ENCODE measurements around the gene ZNF248. TPM values are rescaled to one million over a fixed set of nuclear protein-coding genes. Genes with fewer than 3 reads are reported as not detected.
"Not testable (repeated sequence)": the region's sequence is repeated elsewhere in the genome, so short reads cannot be mapped to it uniquely, and the experiment has no call there.

The ZNF248 gene
- polyA plus RNA-seq, 4 donors = 1.1 to 22.1 (median 3.4) TPM

DNA sequence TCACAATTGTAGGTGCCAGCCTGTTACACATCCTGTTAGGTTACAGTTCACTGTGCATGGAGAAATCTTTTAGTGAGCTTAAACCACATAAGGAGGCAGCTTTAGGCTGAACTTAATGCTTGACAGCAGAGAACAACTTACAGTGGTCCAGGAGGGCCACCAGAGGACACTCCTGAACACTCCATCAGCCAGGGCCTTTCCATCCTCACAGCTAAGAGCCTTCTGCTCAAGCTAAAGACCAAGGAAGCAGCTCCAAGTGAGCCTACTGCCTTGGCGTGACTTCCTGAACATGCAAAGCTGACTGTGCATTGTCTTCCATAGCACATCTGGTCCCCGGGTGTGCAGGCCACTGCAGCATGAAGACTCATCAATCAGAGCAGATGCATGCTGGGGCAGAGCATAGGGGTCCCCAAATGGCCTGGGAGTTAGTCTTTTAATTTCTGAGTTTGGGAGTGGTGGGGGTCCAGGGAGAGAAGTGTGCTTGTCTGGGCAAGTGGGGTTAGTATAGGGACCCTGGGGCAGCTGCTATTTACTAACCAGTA is 105.0 kb downstream of the ZNF248 start:
- H3K36me3 ChIP-seq (ENCODE audit: control insufficient read depth in 3 of 3, insufficient read depth in 2 of 3, low read depth in 1 of 3, low read length in 3 of 3) = no peaks in the 10 kb centered on the region
- peaks cover 0 to 46% of the 10 kb centered on the region in 2 donors for H3K9me3 ChIP-seq (ENCODE audit: control insufficient read depth in 2 of 2, insufficient read depth in 1 of 2, low read depth in 1 of 2, low read length in 1 of 2)
- H3K27me3 ChIP-seq (ENCODE audit: control insufficient read depth in 3 of 3, insufficient read depth in 3 of 3, low read length in 3 of 3) = no peaks in the 10 kb centered on the region
- no peak for DNase-seq
- no peak overlapping the region for H3K4me3 ChIP-seq (ENCODE audit: low read depth in 1 of 3, low read length in 3 of 3)
- FAIRE-seq = no peak
- 82 to 86% (median 85%) methylated on average over 2 of the region's 2 CpGs for WGBS, 3 donors
- H3K4me1 ChIP-seq (ENCODE audit: control insufficient read depth in 3 of 3, insufficient read depth in 2 of 3, low read depth in 1 of 3, low read length in 2 of 3) = no peaks in the 10 kb centered on the region
- H3K27ac ChIP-seq (ENCODE audit: low read depth in 1 of 3, low read length in 2 of 3) = no peak overlapping the region

DNA sequence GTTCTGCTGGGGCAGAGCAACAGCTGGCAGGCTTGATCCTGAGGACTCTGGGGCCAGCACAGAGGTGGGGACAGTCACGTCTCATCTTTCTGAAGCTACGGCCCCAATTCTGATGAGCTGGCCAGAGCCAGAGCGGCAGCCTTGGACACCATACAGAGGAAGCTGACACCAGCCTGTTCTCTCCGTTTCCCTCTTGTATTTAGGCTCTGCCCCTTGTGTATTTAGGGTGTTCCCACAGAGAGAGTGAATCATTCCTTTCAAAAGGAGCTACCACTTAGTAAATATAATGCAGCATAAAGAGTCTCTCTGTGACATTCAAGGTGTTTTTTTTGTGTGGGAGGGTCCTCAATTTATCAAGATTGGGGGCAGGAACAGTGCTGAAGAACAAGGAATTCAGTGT is 109.2 kb downstream of the ZNF248 start:
- Histone ChIP-seq H3K36me3 (ENCODE audit: control insufficient read depth in 3 of 3, insufficient read depth in 2 of 3, low read depth in 1 of 3, low read length in 3 of 3) (no peaks in the 10 kb centered on the region), H3K27ac (ENCODE audit: low read depth in 1 of 3, low read length in 2 of 3) (no peak overlapping the region), H3K27me3 (ENCODE audit: control insufficient read depth in 3 of 3, insufficient read depth in 3 of 3, low read length in 3 of 3) (no peaks in the 10 kb centered on the region), H3K4me1 (ENCODE audit: control insufficient read depth in 3 of 3, insufficient read depth in 2 of 3, low read depth in 1 of 3, low read length in 2 of 3) (no peaks in the 10 kb centered on the region), H3K4me3 (ENCODE audit: low read depth in 1 of 3, low read length in 3 of 3) (no peak overlapping the region), H3K9me3 (ENCODE audit: control insufficient read depth in 2 of 2, insufficient read depth in 1 of 2, low read depth in 1 of 2, low read length in 1 of 2) (peaks cover 0 to 39% of the 10 kb centered on the region in 2 donors)
- FAIRE-seq (no peak), DNase-seq (no peak)
- 63 to 71% (median 69%) methylated on average over 4 of the region's 4 CpGs for WGBS, 3 donors

DNA sequence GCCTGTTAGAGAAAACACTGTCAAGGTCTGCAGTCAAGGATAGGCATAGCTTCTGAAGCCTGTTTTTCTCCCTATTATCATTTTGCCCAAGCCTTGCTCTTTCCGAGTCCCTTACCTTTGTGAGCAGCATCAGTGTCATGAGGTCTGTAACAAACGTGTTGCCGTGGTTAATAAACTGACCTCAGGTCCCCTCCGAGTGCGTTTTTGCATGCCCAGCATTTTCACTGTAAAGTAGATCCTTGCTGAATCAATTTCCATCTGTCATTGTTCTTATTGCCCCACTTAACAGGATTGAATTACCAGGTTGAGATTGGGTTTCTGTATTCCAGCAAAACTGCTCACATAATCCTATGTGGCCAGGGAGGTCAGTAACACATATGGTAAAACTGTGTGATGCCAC is 110.3 kb downstream of the ZNF248 start:
- WGBS, 3 donors = 77 to 81% (median 80%) methylated on average over 5 of the region's 5 CpGs
- Histone ChIP-seq H3K27me3 (ENCODE audit: control insufficient read depth in 3 of 3, insufficient read depth in 3 of 3, low read length in 3 of 3) (no peaks in the 10 kb centered on the region), H3K9me3 (ENCODE audit: control insufficient read depth in 2 of 2, insufficient read depth in 1 of 2, low read depth in 1 of 2, low read length in 1 of 2) (peaks cover 0 to 31% of the 10 kb centered on the region in 2 donors), H3K4me3 (ENCODE audit: low read depth in 1 of 3, low read length in 3 of 3) (no peak overlapping the region), H3K4me1 (ENCODE audit: control insufficient read depth in 3 of 3, insufficient read depth in 2 of 3, low read depth in 1 of 3, low read length in 2 of 3) (no peaks in the 10 kb centered on the region), H3K36me3 (ENCODE audit: control insufficient read depth in 3 of 3, insufficient read depth in 2 of 3, low read depth in 1 of 3, low read length in 3 of 3) (no peaks in the 10 kb centered on the region), H3K27ac (ENCODE audit: low read depth in 1 of 3, low read length in 2 of 3) (no peak overlapping the region)
- FAIRE-seq = no peak
- no peak for DNase-seq

DNA sequence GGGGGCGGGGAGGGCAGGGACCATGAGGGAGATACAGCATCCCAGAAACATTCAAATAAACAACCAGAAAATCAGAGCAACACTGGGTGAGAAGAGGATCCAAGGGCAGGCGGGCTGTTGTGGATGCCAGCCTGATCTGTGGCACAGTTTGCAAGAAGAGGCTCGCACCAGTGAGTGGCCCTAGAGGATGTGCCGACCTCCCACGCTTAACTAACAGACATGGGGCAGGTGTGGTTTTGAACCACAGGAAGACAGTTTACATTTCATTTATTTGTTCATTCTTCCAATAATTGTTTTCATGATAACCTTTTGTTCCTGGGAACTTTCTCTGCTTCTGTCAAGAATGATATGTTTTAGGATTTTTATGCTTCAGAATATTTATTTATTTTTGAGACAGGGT is 115.6 kb downstream of the ZNF248 start:
- Histone ChIP-seq H3K9me3 (ENCODE audit: control insufficient read depth in 2 of 2, insufficient read depth in 1 of 2, low read depth in 1 of 2, low read length in 1 of 2) (peaks cover 0 to 50% of the 10 kb centered on the region in 2 donors), H3K27me3 (ENCODE audit: control insufficient read depth in 3 of 3, insufficient read depth in 3 of 3, low read length in 3 of 3) (no peaks in the 10 kb centered on the region), H3K4me3 (ENCODE audit: low read depth in 1 of 3, low read length in 3 of 3) (no peak overlapping the region), H3K27ac (ENCODE audit: low read depth in 1 of 3, low read length in 2 of 3) (no peak overlapping the region), H3K4me1 (ENCODE audit: control insufficient read depth in 3 of 3, insufficient read depth in 2 of 3, low read depth in 1 of 3, low read length in 2 of 3) (no peaks in the 10 kb centered on the region), H3K36me3 (ENCODE audit: control insufficient read depth in 3 of 3, insufficient read depth in 2 of 3, low read depth in 1 of 3, low read length in 3 of 3) (no peaks in the 10 kb centered on the region)
- FAIRE-seq (no peak), DNase-seq (no peak)
- 78 to 87% (median 80%) methylated on average over 5 of the region's 5 CpGs for WGBS, 3 donors

DNA sequence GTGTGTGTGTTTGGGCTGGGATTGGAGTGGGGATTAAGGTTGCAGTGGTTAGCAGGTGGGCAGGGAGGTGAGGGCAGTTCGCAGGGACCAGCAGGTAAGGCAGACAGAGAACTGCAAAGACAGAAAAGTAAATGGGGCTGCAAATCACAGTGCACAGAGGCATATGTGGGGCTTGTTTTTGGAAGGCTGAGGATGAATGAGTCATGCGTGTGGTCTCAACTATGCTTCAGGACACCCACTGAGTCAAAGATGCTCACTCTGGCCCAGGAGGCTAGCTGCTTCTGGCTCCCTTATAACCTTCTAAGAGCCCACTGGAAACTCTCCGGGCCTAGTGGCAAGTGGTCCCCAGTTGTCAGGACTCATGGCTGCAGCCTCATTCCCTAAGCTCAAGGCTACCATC is 118.2 kb downstream of the ZNF248 start:
- H3K36me3 ChIP-seq (ENCODE audit: control insufficient read depth in 3 of 3, insufficient read depth in 2 of 3, low read depth in 1 of 3, low read length in 3 of 3) = no peaks in the 10 kb centered on the region
- no peak overlapping the region for H3K4me3 ChIP-seq (ENCODE audit: low read depth in 1 of 3, low read length in 3 of 3)
- 79 to 87% (median 84%) methylated on average over 3 of the region's 3 CpGs for WGBS, 3 donors
- H3K27me3 ChIP-seq (ENCODE audit: control insufficient read depth in 3 of 3, insufficient read depth in 3 of 3, low read length in 3 of 3) = no peaks in the 10 kb centered on the region
- H3K4me1 ChIP-seq (ENCODE audit: control insufficient read depth in 3 of 3, insufficient read depth in 2 of 3, low read depth in 1 of 3, low read length in 2 of 3) = no peaks in the 10 kb centered on the region
- H3K9me3 ChIP-seq (ENCODE audit: control insufficient read depth in 2 of 2, insufficient read depth in 1 of 2, low read depth in 1 of 2, low read length in 1 of 2) = peaks cover 0 to 58% of the 10 kb centered on the region in 2 donors
- DNase-seq (no peak), FAIRE-seq (no peak)
- H3K27ac ChIP-seq (ENCODE audit: low read depth in 1 of 3, low read length in 2 of 3) = no peak overlapping the region

DNA sequence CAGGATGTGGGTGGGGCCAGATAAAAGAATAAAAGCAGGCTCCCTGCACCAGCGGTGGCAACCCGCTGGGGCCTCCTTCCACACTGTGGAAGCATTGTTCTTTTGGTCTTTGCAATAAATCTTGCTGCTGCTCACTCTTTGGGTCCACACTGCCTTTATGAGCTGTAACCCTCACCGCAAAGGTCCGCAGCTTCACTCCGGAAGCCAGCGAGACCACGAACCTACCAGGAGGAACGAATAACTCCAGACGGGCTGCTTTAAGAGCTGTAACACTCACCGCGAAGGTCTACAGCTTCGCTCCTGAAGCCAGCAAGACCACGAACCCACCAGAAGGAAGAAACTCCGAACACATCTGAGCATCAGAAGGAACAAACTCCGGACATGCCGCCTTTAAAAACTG is 119.2 kb downstream of the ZNF248 start:
- H3K4me3 ChIP-seq (ENCODE audit: low read depth in 1 of 3, low read length in 3 of 3); FAIRE-seq; H3K27me3 ChIP-seq (ENCODE audit: control insufficient read depth in 3 of 3, insufficient read depth in 3 of 3, low read length in 3 of 3); DNase-seq; H3K4me1 ChIP-seq (ENCODE audit: control insufficient read depth in 3 of 3, insufficient read depth in 2 of 3, low read depth in 1 of 3, low read length in 2 of 3); H3K27ac ChIP-seq (ENCODE audit: low read depth in 1 of 3, low read length in 2 of 3); H3K36me3 ChIP-seq (ENCODE audit: control insufficient read depth in 3 of 3, insufficient read depth in 2 of 3, low read depth in 1 of 3, low read length in 3 of 3): not testable (repeated sequence)
- 91 to 95% (median 92%) methylated on average over 16 of the region's 16 CpGs for WGBS, 3 donors
- peaks cover 0 to 58% of the 10 kb centered on the region in 2 donors for H3K9me3 ChIP-seq (ENCODE audit: control insufficient read depth in 2 of 2, insufficient read depth in 1 of 2, low read depth in 1 of 2, low read length in 1 of 2)

DNA sequence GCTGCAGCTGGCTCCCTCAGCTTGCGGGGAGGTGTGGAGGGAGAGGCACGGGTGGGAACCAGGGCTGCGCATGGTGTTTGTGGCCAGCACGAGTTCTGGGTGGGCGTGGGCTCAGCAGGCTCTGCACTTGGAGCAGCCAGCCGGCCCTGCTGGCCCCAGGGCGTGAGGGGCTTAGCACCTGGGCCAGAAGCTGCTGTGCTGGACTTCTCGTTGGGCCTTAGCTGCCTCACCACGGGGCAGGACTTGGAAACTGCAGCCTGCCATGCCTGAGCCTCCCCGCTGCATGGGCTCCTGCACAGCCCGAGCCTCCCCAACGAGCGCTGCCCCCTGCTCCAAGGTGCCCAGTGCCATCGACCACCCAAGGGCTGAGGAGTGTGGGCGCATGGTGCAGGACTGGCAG is 120.1 kb downstream of the ZNF248 start:
- Histone ChIP-seq H3K9me3 (ENCODE audit: control insufficient read depth in 2 of 2, insufficient read depth in 1 of 2, low read depth in 1 of 2, low read length in 1 of 2) (peaks cover 0 to 61% of the 10 kb centered on the region in 2 donors), H3K27ac (ENCODE audit: low read depth in 1 of 3, low read length in 2 of 3) (no peak overlapping the region), H3K27me3 (ENCODE audit: control insufficient read depth in 3 of 3, insufficient read depth in 3 of 3, low read length in 3 of 3) (no peaks in the 10 kb centered on the region), H3K4me1 (ENCODE audit: control insufficient read depth in 3 of 3, insufficient read depth in 2 of 3, low read depth in 1 of 3, low read length in 2 of 3) (no peaks in the 10 kb centered on the region), H3K36me3 (ENCODE audit: control insufficient read depth in 3 of 3, insufficient read depth in 2 of 3, low read depth in 1 of 3, low read length in 3 of 3) (no peaks in the 10 kb centered on the region), H3K4me3 (ENCODE audit: low read depth in 1 of 3, low read length in 3 of 3) (no peak overlapping the region)
- WGBS, 3 donors = 81 to 83% (median 83%) methylated on average over 15 of the region's 15 CpGs
- no peak for FAIRE-seq
- no peak for DNase-seq

DNA sequence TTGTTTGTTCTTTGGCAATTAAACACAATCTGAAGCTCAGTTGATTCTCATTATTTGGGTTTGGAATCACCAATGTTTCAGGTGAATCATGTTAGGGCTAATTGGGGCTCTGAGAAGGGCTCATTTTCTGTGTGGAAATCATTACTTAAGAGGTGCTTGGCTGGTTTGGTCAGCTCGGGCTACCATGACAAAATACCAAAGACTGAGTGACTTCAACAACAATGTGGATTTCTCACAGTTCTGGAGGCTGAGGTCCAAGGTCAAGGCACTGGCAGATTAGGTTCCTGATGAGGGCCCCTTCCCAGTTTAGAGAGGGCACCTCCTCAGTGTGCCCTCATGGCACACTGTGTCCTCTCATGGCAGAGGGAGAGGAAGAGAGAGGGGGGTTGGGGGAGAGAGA is 121.3 kb downstream of the ZNF248 start:
- H3K36me3 ChIP-seq (ENCODE audit: control insufficient read depth in 3 of 3, insufficient read depth in 2 of 3, low read depth in 1 of 3, low read length in 3 of 3) = no peaks in the 10 kb centered on the region
- H3K4me1 ChIP-seq (ENCODE audit: control insufficient read depth in 3 of 3, insufficient read depth in 2 of 3, low read depth in 1 of 3, low read length in 2 of 3) = no peaks in the 10 kb centered on the region
- no peak overlapping the region for H3K4me3 ChIP-seq (ENCODE audit: low read depth in 1 of 3, low read length in 3 of 3)
- FAIRE-seq (no peak), DNase-seq (no peak)
- WGBS, 3 donors = 50 to 75% (median 50%) methylated on average over 1 of the region's 1 CpG
- H3K27ac ChIP-seq (ENCODE audit: low read depth in 1 of 3, low read length in 2 of 3) = no peak overlapping the region
- no peaks in the 10 kb centered on the region for H3K27me3 ChIP-seq (ENCODE audit: control insufficient read depth in 3 of 3, insufficient read depth in 3 of 3, low read length in 3 of 3)
- H3K9me3 ChIP-seq (ENCODE audit: control insufficient read depth in 2 of 2, insufficient read depth in 1 of 2, low read depth in 1 of 2, low read length in 1 of 2) = peaks cover 0 to 54% of the 10 kb centered on the region in 2 donors

DNA sequence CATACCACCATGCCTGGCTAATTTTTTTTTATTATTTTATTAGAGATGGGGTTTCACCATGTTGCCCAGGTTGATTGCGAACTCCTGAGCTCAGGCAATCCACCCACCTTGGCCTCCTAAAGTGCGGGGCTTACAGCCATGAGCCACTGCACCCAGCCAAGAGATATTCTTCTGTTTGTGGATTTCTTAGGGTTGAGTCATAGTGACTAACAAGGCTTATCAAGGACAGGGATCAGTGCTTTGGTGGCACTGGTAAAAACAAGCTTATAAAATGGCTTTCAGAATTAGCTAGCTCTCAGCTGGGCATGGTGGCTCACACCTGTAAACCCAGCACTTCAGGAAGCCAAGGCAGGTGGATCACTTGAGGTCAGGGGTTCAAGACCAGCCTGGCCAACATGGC is 122.4 kb downstream of the ZNF248 start:
- Histone ChIP-seq H3K36me3 (ENCODE audit: control insufficient read depth in 3 of 3, insufficient read depth in 2 of 3, low read depth in 1 of 3, low read length in 3 of 3) (no peaks in the 10 kb centered on the region), H3K4me3 (ENCODE audit: low read depth in 1 of 3, low read length in 3 of 3) (no peak overlapping the region), H3K4me1 (ENCODE audit: control insufficient read depth in 3 of 3, insufficient read depth in 2 of 3, low read depth in 1 of 3, low read length in 2 of 3) (no peaks in the 10 kb centered on the region), H3K27ac (ENCODE audit: low read depth in 1 of 3, low read length in 2 of 3) (no peak overlapping the region), H3K9me3 (ENCODE audit: control insufficient read depth in 2 of 2, insufficient read depth in 1 of 2, low read depth in 1 of 2, low read length in 1 of 2) (peaks cover 0 to 44% of the 10 kb centered on the region in 2 donors), H3K27me3 (ENCODE audit: control insufficient read depth in 3 of 3, insufficient read depth in 3 of 3, low read length in 3 of 3) (no peaks in the 10 kb centered on the region)
- no peak for FAIRE-seq
- no peak for DNase-seq
- 76 to 79% (median 76%) methylated on average over 2 of the region's 2 CpGs for WGBS, 3 donors
